Ishikawa (cell line): ENCODE data around the gene MBOAT7.

Source experiments
- CEBPB ChIP-seq: IDR thresholded peaks from 2 replicates; pipeline ENCODE4 v1.6.1; 2012
- EGR1 ChIP-seq: IDR thresholded peaks from 2 replicates; pipeline ENCODE4 v1.6.1; 2012
- EP300 ChIP-seq: IDR thresholded peaks from 2 replicates; pipeline ENCODE4 v1.6.1; 2012; ENCODE audit warnings: borderline replicate concordance
- MAX ChIP-seq: IDR thresholded peaks from 2 replicates; pipeline ENCODE4 v1.6.1; 2012
- NFIC ChIP-seq: IDR thresholded peaks from 2 replicates; pipeline ENCODE4 v1.6.1; 2012
- RAD21 ChIP-seq: IDR thresholded peaks from 2 replicates; pipeline ENCODE4 v1.6.1; 2012; ENCODE audit warnings: low read depth
- TAF1 ChIP-seq: IDR thresholded peaks from 2 replicates; pipeline ENCODE4 v1.6.1; 2012; ENCODE audit warnings: low read depth, mild to moderate bottlenecking

- TF ChIP-seq RAD21: no peak
- no peak for TF ChIP-seq CEBPB
- no peak for TF ChIP-seq EP300
- no peak for TF ChIP-seq MAX
- TF ChIP-seq EGR1: no peak
- no peak for TF ChIP-seq NFIC
- no peak for TF ChIP-seq TAF1
Observed at GRCh38 chr19:54209058-54209810, 19.9 kb upstream of the MBOAT7 start.
